Iris pigment epithelial cell (primary cell): Measurements from ENCODE around the gene TECPR1.
A peak's percentile ranks its signal among the peaks of the same experiment; 100 is the strongest.

ENCODE experiments used
- DNase-seq: peaks from one replicate; pipeline ENCODE4 v3.0.0-alpha.2; 2011; ENCODE audit warnings: low read depth

Gene TECPR1

DNA sequence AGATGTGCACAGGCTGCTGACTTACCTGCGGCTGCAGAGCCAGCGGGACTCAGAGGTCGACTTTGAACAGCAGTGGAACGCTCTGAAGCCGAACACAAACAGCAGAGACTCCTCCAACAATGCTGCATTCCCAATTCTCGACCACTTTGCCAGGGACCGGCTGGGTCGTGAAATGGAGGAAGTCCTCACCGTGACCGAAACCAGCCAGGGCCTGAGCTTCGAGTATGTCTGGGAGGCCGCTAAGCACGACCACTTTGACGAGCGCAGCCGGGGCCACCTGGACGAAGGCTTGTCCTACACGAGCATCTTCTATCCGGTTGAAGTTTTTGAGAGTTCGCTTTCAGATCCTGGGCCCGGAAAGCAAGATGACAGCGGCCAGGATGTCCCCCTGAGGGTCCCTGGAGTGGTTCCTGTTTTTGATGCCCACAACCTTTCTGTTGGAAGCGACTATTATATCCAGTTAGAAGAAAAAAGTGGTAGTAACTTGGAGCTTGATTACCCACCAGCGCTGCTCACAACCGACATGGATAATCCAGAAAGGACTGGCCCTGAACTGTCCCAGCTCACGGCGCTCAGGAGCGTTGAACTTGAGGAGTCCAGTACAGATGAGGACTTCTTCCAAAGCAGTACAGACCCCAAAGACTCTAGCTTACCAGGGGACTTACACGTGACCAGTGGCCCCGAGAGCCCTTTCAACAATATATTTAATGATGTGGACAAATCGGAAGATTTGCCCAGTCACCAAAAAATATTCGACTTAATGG, 60.2 kb downstream of the TECPR1 start:
- no peak for DNase-seq

DNA sequence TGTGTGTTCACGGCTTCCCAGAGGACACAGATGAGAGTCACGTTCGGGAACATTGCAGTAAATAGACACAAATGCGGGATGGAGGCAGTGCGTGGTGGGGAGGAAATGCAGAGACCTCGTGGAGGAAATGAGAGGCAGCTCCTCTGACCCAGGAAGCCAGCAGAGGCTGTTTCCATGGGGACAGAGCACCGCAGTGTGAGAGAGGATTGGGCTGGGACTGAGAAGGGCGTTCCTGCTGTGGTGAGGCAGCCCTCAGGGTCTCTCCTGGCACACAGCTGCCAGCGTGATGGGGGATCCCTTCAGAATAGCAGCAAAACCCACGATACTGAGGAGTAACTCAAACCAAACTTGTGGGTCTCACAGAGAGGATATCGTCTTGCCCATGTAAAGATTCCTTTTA, 62.5 kb downstream of the TECPR1 start:
- no peak for DNase-seq

DNA sequence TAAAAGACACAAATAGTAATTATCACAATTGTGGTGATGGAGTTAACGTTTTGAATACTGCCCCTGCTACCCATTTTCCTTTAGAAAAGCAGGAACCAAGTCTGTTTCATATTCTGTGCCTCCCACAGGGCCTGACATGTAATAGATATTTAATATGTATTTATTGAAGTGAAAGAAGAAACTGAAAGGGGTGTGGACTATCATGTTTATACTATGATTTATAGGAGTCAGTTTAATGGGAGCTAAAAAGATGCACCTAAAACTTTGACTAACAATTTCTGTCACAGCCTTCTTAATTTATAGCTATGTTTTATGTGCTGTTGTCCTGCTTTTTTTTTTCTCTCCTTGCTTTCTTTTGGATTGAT, 64.9 kb downstream of the TECPR1 start:
- peak; percentile 25 for DNase-seq

DNA sequence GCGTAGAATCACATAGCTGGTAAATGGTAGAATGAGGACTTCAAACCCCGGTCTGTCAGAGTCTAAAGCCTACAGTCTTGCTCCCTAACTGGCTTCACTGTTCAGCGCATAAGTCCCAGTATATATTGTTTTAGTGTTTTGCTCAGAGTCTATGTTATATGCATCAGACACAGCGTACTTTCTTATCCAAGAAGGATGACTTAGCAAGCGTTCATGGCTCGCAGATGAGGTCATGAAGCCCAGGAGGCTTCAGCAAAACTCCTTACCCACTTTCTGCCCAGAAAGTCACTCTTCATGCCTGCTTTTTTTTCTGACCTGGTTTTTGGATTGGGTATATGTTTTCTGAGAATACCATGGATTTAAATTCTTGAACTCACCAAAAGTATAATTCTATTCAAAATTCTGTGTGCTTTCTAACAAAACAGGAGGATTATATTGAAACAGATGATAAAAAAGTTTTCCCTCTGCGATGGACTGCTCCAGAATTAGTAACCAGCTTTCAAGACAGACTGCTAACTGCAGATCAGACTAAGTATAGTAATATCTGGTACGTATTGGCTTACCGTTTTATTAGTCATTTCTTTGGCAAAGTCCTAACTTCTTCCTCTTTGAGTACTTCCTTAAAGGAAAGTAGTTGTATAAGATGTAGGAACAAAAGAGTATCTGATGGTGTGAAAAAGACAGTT, 65.4 kb downstream of the TECPR1 start:
- DNase-seq = peak; percentile 65

DNA sequence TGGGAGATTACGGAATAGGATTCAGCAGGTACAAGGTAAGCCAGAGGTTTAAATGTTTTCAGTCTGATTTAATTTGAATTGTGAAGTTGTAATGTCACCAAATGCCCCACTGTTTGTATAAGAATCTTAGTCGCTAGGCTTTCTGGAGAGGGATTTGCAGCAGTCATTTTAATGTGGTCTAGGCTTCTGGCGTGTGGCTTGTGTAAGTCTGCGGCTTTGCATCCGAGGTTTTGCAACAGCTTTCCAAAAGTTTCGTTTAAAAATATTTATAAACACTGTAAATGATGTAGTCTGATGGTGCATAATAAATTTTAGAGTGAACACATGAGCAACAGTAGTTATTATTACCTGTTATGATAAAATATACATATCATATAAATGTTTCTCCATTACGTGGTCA, 66.9 kb downstream of the TECPR1 start:
- DNase-seq = no peak

DNA sequence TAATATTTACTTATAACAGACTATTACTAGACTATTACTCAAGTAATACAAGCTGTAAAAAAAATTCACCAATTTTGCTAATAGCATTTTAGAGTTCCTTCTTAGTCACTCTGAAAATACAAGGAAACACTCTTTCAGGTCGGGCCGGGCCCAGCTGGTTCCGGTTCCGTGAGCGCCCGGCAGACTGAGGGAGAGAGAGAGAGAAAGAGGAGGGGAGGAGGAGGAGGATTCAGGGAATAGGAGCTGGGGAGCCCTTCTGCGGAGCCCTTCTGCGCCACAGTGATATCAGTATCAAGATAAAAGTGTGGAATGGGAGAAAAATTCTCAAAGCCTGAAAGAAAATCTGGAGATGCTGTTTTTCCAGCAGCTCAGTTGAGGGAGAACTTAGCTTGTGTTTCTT, 71.3 kb downstream of the TECPR1 start:
- no peak for DNase-seq

DNA sequence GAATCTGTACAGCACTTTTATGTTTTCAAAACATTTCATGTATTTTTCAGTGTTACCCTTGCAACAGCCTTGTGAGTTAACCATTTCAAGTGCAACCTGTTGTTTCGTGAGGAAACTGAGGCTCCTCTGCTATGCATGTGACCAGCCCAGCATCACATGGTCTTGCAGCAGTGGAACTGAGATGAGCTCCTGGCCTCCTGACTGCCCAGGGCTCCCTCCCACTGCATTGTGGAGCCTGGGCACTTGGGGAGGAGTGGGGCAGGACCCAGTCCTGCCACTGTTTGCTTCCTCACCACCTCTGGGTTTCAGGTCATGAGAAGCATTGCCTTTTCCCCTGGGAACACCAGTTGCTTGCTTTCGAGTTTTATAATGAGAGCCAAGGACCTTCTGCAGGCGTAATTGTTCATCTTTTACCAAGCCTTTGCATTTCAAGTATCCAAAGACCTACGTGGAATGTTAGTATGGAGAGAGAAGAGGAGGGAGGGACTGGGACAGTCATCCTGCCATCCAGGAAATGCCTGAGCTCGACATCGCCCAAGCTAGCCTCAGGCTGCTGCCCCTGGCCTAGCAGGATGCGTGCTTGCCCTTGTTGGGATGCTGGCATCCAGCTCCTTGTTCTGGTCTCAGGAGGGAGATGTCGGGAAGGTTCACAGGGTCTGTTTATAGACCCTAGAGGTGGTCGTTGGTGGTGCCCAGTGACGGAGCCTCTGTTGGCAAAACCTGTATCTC, 73.1 kb downstream of the TECPR1 start:
- DNase-seq = no peak

DNA sequence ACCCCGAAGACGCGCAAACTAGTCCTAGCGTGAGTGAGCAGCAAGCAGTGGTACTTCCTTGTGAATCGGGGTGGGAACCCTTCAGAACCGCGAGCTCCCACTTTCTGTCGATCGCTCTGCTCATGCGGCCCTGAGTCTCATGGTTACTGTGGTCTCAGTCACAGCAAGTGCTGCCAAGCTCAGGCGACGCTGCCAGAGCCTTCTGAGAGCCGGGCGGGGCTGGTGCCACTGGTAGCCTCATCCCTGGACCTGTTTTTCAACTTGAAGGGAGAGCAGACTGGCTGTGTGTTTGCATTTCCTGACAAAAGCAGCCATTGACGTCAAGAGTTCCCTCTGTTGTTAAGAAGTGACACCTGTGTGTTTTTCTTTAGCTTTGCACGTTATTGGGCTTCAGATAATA, 73.7 kb downstream of the TECPR1 start:
- DNase-seq = no peak

DNA sequence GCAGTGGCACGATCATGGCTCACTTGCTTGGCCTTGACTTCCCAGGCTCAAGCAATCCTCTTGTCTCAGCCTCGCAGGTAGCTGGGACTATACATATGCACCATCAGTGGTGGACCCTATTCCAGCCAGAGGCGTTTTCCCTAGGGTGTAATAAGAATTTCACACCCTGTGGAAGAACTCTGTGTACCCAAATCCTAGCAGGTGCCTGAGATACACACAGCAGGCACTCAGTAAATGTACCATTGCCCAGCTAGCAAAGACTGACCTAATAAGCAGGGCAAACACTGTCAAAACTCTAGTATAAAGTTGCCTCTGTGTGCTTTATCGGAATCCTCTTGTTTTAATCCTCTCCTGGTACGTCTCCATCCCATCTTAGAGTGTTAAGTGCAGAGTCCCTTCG, 74.5 kb downstream of the TECPR1 start:
- no peak for DNase-seq

DNA sequence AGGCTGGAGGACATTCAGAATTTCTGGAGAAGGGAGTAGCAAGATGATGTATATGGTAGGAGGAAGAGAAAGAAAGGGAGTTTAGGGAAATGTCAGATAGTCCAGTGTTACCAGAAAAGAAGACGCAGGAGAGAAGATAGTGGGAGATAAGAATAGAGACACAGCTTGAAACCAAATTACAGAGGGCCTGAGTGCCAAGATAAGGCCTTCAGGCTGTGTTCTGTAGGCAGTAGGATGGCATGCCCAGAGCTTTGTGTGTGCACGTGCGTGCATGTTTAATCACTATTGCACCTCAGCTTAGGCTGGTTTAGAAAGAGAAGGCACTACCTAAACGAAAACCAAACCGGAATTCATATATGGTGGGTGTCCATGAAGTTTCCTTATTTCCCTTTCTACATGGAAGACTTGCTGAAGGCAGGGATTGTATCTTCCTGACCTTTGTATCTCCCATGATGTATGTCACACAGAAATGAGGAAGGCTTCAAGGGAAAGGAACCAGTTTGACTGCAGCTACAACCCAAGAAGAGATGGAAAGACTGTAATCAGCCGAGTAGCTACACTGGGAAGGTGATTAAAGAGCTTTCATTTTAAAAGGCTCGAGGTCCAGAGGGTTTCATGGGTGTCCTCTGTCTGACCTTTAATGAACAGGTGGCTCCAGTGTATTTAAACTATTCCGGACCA, 76.6 kb downstream of the TECPR1 start:
- DNase-seq = no peak

DNA sequence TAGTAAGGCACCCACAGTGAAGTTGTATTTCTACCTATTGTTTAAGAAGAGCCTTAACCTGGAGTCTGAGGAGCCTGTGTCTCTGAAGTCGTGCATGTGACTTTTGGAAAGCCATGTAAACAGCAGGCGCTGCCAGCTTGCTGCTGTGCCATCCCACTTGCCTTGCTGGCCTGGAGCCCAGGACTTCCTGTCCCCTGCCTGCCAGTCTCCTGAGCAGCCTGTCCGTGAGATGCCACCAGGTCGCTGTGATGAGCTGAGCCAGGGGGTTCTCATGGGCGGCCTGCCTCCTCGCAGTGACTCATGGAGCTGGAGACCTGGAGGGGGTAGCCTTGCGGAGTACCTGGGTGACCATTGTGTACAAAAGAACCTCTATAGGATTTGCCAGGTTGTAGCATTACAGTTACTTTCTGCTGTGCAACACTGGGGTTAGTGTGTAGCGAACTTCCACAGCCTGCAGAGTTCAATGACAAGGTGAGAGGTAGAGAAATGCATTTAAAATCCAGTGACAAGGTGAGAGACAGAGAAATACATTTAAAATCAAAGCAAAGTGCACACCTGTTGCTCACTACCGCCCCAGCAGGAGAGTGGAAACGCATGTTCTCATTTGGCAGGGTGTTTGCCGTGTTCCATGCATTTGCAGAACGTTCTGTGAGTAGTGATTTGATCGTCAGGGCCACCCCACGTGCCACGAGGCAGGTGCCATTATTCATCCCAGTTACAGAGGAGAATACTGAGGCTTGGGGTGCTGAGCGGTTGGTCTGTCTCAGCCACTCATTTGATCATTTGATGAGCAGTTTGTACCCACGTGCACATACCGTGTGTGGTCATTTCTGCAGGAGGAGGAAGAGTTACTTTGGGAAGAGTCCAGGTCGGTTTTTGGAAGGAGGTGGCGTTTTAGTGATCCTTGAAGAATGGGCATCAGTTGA, 77.4 kb downstream of the TECPR1 start:
- no peak for DNase-seq

DNA sequence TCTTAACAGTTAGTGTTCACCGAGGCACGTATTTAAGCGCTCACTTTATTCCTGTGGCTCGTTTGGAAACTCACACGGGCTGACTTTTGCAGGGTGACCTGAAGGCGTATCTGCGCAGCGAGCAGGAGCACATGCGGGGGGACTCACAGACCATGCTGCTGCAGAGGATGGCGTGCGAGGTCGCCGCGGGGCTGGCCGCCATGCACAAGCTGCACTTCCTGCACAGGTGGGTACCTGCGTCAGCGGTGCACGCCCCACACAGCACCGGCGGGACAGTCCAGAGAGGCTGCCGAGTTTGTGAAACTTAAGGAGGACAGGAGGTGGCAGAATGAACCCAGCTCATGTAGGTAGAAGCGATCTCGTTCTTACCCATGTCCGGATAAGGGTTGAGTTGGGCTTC, 80.6 kb downstream of the TECPR1 start:
- no peak for DNase-seq

DNA sequence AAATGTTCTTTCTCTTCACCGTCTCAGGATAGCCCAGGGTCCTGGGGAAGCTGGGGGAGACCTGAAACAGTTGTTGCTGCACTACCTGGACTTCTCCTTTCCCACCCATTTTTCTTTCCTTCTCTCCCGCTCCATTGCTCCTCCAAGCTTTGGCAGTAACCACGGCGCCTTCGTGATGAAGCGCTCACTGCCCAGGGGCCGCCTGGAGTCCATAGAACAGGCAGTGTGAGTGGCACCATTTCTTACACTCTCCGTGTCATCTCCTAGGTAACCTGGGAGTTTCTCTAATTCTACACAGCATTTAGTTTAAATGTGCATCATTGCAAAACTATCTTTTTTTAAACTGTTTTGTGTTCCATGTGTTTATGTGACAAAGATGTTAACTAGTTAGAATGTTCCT, 81.1 kb downstream of the TECPR1 start:
- DNase-seq = no peak

DNA sequence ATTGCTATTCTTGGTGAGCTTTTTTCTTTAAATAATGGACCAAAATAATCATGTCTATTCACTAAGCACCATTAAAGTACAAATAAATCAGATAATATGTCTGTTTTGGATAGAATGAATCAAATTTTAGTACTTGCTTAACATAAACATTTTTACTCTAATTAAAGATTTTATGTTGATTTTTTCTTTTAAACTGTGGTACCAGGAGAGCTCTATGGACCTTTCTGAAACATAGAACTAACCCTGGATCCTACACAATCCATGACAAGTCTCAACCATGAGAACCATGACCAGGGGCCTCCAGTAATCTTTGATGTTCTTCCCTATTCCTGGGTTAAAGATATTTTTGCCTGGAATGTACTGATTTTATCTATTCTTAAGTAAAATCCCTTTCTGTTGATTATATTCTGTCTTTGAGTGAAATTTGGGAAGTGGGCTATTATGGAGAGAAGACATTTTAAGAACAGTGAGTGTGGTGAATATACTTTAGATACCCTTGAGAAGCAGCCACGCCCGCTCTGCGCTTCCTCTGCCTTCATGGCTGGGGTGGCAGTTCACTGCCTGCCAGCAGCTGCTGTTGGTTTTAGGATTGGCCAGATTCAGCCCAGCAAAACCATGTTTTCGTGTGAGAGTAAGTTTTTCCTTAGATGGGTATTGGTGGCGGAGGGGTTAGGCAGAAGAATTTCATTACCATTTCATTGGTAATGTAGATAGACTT, 83.0 kb downstream of the TECPR1 start:
- no peak for DNase-seq

DNA sequence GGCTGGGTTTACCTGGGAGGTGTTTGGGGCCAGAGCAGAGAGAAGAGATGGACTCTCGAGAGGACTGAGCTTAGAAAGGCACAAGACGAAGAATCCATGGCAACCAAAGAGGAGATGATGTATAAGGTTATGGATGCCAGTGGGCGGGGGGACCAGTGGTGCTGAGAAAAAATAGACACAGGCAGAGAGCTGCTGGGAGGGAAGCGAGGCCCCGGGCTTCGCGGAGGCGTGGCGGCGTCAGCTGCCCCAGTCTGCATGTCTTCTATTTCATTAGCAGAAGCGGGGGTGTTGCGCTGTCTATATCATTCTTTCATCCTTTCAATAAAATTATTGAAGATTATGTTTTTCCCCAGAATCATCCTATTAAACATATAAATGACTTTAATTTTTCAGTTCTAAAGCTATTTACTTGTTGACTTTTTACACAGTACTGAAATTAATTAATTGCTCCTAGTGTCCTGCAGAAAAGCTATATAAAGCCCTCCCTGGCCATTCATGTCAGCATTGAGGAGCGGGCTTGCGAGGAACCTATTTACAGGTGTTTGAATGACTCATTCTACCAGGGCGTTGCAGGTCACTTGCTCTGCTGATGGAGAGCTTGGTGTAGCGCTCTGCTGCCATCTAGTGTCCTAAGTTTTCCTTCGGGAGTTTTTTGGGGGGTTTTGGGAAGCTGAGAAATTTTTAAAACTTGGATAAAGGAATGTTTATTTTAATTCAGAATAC, 83.7 kb downstream of the TECPR1 start:
- peak; percentile 46 for DNase-seq

DNA sequence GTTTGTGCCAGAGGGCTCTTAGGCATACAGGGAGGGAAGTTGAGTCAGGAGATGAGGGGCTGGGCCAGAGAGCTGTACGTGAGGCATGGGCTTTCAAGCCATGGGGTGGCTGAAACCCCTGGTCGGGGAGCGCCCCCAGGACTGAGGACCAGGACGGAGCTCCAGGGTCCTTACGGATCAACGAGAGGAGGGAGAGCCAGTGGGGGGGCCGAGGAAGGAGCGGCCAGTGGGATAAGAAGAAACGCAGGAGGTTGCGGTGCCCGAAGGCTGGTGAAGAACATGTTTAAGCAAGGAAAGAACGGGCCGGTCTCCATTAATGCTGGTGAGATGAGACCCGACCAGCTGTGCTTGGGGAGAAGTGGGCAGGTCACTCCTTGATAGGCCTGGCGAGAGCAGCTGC, 84.4 kb downstream of the TECPR1 start:
- DNase-seq = no peak

DNA sequence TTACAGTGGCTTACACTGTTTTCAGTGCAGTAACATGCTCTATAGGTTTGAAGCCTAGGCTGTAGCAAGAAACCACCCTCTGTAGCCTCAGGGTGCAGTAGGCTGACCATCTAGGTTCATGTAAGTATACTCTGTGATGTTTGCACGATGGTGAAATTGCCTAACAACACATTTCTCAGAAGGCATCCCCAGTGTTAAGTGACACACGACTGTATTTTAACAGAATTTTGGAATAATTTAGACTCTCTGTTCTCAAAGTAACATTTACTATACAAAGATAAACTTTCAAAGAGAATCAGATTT, 85.4 kb downstream of the TECPR1 start:
- DNase-seq = no peak

DNA sequence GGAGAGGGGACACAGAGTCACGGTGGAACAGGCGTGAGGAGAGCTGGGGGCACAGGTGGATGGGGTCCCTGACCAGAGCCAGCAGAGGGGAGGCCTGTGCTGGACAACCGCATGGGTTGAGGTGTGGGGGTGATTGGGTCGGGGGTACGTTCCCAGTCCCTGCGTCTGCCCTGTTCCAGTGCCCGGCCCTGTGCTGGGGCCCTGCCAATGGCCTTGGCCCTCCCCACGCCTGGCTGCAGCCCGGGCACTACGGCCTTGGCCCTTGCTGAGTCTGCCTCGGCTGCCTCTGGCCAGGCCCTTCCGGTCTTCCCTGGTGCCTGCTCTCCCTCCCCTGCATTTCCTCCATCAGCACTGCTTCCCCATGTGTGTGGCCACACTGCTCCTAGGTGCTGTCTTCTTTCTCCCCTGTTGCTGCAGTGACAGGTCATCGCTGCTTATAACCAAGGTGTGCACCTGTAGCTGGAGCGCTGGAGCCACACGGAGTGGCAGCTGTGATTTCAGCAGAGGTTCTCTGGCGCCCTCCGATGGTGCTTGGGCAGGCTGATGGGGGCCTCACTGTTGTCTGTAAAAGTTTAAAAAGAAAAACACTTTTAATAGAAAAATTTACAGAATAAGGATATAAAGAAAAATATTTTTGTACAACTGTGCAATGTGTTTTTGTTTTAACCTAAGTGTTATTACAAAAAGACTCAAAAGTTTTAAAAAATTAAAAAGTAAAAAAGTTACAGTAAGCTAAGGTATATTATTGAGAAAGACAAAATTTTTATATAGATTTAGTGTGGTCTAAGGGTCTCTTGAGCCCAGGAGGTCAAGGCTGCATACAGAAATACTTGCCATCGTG, 86.0 kb downstream of the TECPR1 start:
- peak; percentile 29 for DNase-seq
